Amniotic epithelial cell (primary cell): ENCODE measurements around the gene ZNF521.

Experiments used
- DNase-seq: peaks from one replicate; pipeline ENCODE4 v3.0.0-alpha.2; 2010; ENCODE audit warnings: low read depth

Gene ZNF521

GRCh38 chr18:25167612-25168410 lies 184.2 kb downstream of the ZNF521 start:
- DNase-seq: no peak

GRCh38 chr18:25166113-25166512 lies 185.9 kb downstream of the ZNF521 start:
- DNase-seq: no peak

- DNase-seq: no peak
Measured at GRCh38 chr18:25164848-25165811, 186.8 kb downstream of the ZNF521 start.

GRCh38 chr18:25164211-25164847 lies 187.6 kb downstream of the ZNF521 start:
- DNase-seq: no peak

- no peak for DNase-seq
Measured at GRCh38 chr18:25153426-25153825, 198.5 kb downstream of the ZNF521 start.

GRCh38 chr18:25147877-25148488 lies 204.0 kb downstream of the ZNF521 start:
- no peak for DNase-seq

GRCh38 chr18:25146512-25146910 lies 205.5 kb downstream of the ZNF521 start:
- DNase-seq: no peak

- no peak for DNase-seq
Measured at GRCh38 chr18:25145731-25146511, 206.0 kb downstream of the ZNF521 start.

- peak; percentile 44 for DNase-seq
Measured at GRCh38 chr18:25144820-25145219, 207.1 kb downstream of the ZNF521 start.

GRCh38 chr18:25141886-25142285 lies 210.1 kb downstream of the ZNF521 start:
- DNase-seq: no peak

GRCh38 chr18:25141399-25141798 lies 210.6 kb downstream of the ZNF521 start:
- DNase-seq: no peak

- no peak for DNase-seq
Measured at GRCh38 chr18:25140962-25141308, 211.0 kb downstream of the ZNF521 start.

- no peak for DNase-seq
Measured at GRCh38 chr18:25140124-25140961, 211.6 kb downstream of the ZNF521 start.

GRCh38 chr18:25137197-25137472 lies 214.8 kb downstream of the ZNF521 start:
- DNase-seq: no peak

- DNase-seq: peak; percentile 5
Measured at GRCh38 chr18:25136416-25137196, 215.4 kb downstream of the ZNF521 start.

GRCh38 chr18:25134861-25135260 lies 217.1 kb downstream of the ZNF521 start:
- DNase-seq: no peak

GRCh38 chr18:25133879-25134278 lies 218.1 kb downstream of the ZNF521 start:
- no peak for DNase-seq

GRCh38 chr18:25132786-25133496 lies 219.0 kb downstream of the ZNF521 start:
- DNase-seq: no peak

- no peak for DNase-seq
Measured at GRCh38 chr18:25126751-25127150, 225.2 kb downstream of the ZNF521 start.
